HG03342 (cell line): ENCODE results near the gene R3HCC1L.
"Not testable (repeated sequence)": the region's sequence is repeated elsewhere in the genome, so short reads cannot be mapped to it uniquely, and the experiment has no call there.

Source experiments
- ATAC-seq: cut with Tn5 transposase; IDR thresholded peaks from one replicate; pipeline ENCODE4 v1.9.1; 2021; ENCODE audit warnings: mild to moderate bottlenecking, moderate library complexity; ENCODE audit not compliant: unreplicated experiment

R3HCC1L gene

GRCh38 chr10:98128802-98129201, 5.7 kb upstream of the R3HCC1L start:
- ATAC-seq, result no peak

GRCh38 chr10:98131619-98132018, 2.8 kb upstream of the R3HCC1L start:
- ATAC-seq, result no peak

GRCh38 chr10:98133075-98133752, 1.2 kb upstream of the R3HCC1L start:
- ATAC-seq, result peak; percentile 57

GRCh38 chr10:98134117-98134430, 383 bp upstream of the R3HCC1L start:
- no peak for ATAC-seq

- no peak for ATAC-seq
Measured at GRCh38 chr10:98135222-98135899, 904 bp downstream of the R3HCC1L start.

GRCh38 chr10:98136775-98137174, 2.3 kb downstream of the R3HCC1L start:
- not testable (repeated sequence) for ATAC-seq

- no peak for ATAC-seq
Measured at GRCh38 chr10:98138031-98138430, 3.6 kb downstream of the R3HCC1L start.

GRCh38 chr10:98139431-98139830, 5.0 kb downstream of the R3HCC1L start:
- ATAC-seq, result no peak

- no peak for ATAC-seq
Measured at GRCh38 chr10:98141484-98142073, 7.1 kb downstream of the R3HCC1L start.

GRCh38 chr10:98144985-98145384, 10.5 kb downstream of the R3HCC1L start:
- ATAC-seq, result no peak

- ATAC-seq, result no peak
Measured at GRCh38 chr10:98149858-98150257, 15.4 kb downstream of the R3HCC1L start.

- ATAC-seq, result no peak
Measured at GRCh38 chr10:98150544-98150943, 16.1 kb downstream of the R3HCC1L start.

GRCh38 chr10:98152778-98153177, 18.3 kb downstream of the R3HCC1L start:
- ATAC-seq, result not testable (repeated sequence)

GRCh38 chr10:98153213-98153958, 18.9 kb downstream of the R3HCC1L start:
- ATAC-seq, result not testable (repeated sequence)

GRCh38 chr10:98154076-98154475, 19.6 kb downstream of the R3HCC1L start:
- ATAC-seq, result no peak

- no peak for ATAC-seq
Measured at GRCh38 chr10:98158576-98158975, 24.1 kb downstream of the R3HCC1L start.

- no peak for ATAC-seq
Measured at GRCh38 chr10:98163941-98164340, 29.5 kb downstream of the R3HCC1L start.

- peak; percentile 45 for ATAC-seq
Measured at GRCh38 chr10:98167191-98167590, 32.7 kb downstream of the R3HCC1L start.

- ATAC-seq, result peak; percentile 58
Measured at GRCh38 chr10:98168147-98168546, 33.7 kb downstream of the R3HCC1L start.

- ATAC-seq, result no peak
Measured at GRCh38 chr10:98168766-98169165, 34.3 kb downstream of the R3HCC1L start.

- no peak for ATAC-seq
Measured at GRCh38 chr10:98169379-98169778, 34.9 kb downstream of the R3HCC1L start.
